GM10266 (cell line): ENCODE results near the gene FBXO38.
A peak's percentile ranks its signal among the peaks of the same experiment; 100 is the strongest.
"Not testable (repeated sequence)": the region's sequence is repeated elsewhere in the genome, so short reads cannot be mapped to it uniquely, and the experiment has no call there.

ENCODE experiments used
- DNase-seq: peaks from one replicate; pipeline ENCODE4 v3.0.0; 2012; ENCODE audit errors: extremely low spot score
- TF ChIP-seq, protein P1 (sequence below): IDR thresholded peaks from 2 replicates; pipeline ENCODE4 v1.5.1; 2012; ENCODE audit warnings: mild to moderate bottlenecking, low read depth; ENCODE audit not compliant: control insufficient read depth, insufficient read depth; ENCODE audit errors: missing control alignments

Gene FBXO38

DNA sequence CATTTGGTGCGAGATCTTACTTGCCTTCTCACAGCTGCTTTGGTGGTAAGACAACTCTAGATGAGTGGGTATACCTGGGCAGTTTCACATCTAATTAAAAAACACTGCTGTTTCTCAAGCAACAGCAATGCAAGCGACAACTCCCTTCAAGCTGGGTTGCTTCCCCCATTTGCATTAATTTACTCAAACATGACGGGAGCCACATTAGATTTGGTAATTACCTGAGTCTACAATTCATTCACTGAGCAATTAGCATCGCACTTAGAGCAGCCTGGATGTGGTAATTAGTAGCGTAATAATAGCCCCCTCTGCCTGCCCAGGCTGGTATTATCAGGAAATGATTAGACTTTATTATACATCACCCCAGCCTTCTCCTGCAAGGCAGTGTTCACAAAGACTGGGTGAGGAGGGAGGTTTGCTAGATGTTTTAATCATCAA is 73.4 kb downstream of the FBXO38 start:
- TF ChIP-seq, protein P1, sequence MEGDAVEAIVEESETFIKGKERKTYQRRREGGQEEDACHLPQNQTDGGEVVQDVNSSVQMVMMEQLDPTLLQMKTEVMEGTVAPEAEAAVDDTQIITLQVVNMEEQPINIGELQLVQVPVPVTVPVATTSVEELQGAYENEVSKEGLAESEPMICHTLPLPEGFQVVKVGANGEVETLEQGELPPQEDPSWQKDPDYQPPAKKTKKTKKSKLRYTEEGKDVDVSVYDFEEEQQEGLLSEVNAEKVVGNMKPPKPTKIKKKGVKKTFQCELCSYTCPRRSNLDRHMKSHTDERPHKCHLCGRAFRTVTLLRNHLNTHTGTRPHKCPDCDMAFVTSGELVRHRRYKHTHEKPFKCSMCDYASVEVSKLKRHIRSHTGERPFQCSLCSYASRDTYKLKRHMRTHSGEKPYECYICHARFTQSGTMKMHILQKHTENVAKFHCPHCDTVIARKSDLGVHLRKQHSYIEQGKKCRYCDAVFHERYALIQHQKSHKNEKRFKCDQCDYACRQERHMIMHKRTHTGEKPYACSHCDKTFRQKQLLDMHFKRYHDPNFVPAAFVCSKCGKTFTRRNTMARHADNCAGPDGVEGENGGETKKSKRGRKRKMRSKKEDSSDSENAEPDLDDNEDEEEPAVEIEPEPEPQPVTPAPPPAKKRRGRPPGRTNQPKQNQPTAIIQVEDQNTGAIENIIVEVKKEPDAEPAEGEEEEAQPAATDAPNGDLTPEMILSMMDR: peak; percentile 40
- DNase-seq: no peak

DNA sequence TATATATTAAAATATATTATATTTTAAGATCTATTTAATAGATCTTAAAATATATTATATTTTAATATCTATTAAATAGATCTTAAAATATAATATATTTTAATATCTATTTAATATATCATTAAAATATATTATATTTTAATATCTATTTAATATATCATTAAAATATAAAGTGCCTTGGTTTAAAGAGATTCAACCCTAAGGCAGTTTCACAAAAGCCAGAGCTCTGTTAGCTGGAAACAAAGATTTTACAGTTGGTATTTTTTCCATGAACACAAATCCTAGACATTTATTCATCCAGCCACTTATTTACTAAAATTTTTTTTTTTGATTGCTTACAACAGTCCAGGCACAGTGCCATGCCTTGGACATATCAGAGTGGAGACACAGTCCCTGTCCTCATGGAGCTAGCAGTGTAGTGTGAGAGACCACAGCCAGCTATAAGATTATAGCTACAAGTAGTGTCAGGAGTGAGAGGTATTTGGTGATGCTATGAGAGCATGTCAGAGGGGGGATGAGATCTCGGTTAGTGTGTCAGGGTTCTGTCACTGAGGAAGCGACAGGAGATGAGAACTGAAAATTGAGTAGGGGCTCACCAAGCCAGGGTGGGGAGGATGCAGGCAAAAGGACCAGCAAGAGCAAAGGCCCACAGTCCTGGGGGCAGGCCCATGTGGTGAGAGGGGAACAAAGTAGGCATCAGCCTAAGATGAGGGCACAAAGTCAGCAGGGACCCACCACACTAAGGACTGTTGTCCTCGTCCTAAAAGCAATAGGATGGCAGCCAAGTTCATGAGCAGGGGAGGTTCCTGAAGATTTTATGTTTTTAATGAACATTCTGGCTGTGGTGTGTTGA is 74.5 kb downstream of the FBXO38 start:
- no peak for DNase-seq
- TF ChIP-seq, protein P1: no peak

DNA sequence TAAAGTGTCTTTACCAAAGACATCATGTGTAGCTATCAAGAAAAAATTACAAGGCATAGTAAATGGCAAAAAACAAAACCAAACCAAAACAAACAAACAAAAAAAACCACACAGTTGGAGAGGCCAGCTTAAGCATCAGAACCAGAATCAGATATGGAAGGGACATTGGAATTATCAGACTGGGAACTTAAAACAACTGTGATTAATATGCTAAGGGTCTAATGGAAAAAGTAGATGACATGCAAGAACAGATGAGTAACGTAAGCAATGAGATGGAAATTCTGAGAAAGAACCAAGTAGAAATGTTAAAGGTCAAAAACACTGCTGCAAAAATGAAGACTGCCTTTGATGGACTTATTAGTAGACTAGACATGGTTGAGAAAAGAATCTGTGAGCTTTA is 75.9 kb downstream of the FBXO38 start:
- TF ChIP-seq, protein P1: no peak
- no peak for DNase-seq

DNA sequence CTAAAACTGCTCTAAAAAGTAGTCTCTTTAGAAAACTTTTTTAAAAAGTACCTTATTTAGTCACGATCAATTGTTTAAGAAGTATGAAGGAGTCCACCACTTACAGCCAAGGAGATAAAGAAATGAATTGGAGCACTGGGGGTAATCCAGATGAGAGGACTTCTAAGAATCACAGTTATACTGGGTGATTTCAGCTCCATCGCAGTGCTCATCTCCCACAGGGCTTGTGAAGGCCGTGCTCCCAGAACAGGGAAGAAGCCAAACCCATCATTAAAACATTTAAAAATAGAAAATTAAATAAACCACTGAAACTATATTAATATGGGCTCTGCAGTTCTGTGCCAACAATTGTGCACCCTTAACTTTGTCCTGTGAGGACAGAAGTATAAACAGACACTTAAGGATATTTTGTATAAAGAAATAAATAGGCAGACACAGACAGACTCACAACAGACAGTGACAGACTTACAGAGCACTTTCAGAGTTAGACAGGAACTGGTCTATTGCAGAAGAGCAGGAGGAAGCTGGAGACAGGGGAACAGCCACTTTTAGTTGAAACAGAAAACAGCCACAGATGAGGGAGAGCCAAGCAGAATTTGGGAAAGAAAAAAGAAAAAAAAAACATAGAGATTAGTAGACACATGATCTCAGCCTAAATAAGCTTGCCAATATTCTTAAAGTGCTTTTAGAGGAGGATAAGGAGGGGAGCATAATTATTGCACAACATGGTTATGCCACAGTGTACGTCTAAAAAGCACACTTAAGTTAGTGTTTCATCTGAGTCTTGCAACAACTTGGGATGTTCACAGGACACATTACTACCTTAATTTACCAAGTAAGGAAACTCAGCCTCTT is 81.8 kb downstream of the FBXO38 start:
- TF ChIP-seq, protein P1: no peak
- DNase-seq: no peak

DNA sequence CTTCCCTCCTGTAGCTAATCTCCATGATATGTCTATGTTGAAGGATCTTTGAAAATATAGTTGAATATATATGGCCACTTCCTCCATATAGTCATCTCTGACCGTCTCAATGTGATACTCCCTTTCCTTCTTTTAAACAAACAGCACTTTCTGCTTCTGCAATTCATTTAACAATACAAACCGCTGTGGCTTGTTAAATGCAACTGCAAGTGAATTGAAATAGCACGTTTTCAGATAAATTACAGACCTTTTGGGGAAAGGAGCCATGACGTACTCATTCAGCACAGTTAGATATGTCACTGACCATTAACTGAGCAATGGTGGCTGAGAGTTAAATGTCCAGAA is 82.5 kb downstream of the FBXO38 start:
- no peak for DNase-seq
- TF ChIP-seq, protein P1: no peak

DNA sequence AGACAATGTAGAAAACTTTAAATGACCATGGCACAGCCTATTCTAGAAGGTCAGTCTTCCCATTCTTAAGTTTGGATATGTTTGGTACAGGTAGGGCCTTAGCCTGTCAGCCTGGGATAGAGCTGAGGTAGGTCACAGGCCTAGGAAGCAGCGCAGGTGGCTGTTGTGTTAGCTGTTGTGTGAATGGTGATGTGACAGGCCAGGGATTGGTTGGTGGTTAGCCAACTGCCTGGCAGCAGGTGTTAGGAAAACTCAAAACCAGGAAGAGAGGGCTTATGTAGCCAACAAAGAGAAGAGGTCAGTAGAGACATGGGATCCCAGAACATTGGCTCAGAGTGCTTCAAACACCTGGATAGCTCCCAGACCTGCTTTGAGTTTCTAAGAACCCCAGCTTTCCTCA is 84.2 kb downstream of the FBXO38 start:
- no peak for DNase-seq
- TF ChIP-seq, protein P1: no peak

DNA sequence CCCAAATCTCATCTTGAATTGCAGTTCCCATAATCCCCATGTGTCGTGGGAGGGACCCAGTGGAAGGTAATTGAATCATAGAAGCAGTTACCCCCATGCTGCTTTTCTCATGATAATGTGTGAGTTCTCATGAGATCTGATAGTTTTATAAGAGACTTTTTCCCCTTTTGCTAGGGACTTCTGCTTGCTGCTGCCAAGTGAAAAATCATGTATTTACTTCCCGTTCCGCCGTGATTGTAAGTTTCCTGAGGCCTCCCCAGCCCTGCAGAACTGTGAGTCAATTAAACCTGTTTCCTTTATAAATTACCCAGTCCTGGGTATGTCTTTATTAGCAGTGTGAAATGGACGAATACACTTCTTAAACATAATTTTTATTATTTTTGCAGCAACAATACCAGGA is 85.0 kb downstream of the FBXO38 start:
- not testable (repeated sequence) for DNase-seq
